Uterine smooth muscle cell (primary cell): Measurements from ENCODE around the gene CD209. TPM values are rescaled to one million over a fixed set of nuclear protein-coding genes. Genes with fewer than 3 reads are reported as not detected.

ENCODE experiments used
- total RNA-seq: library from RNA; depleted of rRNA; stranded (reverse); fragments of >200 nt; gene quantifications from 2 replicates; pipeline ENCODE4 v1.2.3, GENCODE V29; 2014

Gene CD209
- total RNA-seq = not detected in 2 replicates

GRCh38 chr19:7746903-7747884 lies at the start of gene CD209:
TSS of gene CD209 (minus strand) at chr19:7747534. CDS start at chr19:7747511, 23 bp downstream.

GRCh38 chr19:7762719-7763293 lies 15.5 kb upstream of the CD209 start, which contains the start of gene CLEC4M:
TSS of gene CLEC4M (plus strand) at chr19:7763243. CDS start at chr19:7763267, 24 bp downstream.

GRCh38 chr19:7732045-7732444 lies 15.3 kb downstream of the CD209 start, which contains the start of gene CLEC4G:
TSS of gene CLEC4G (minus strand) at chr19:7732110. CDS start at chr19:7732102, 8 bp downstream.

GRCh38 chr19:7701654-7702457 lies 45.5 kb downstream of the CD209 start, which contains the start of gene FCER2:
TSS of gene FCER2 (minus strand) at chr19:7702131. CDS start at chr19:7699760, 2,371 bp downstream.

Other genes with a start within 250 kb of the CD209 start
- 8.2 and 16.5 TPM in 2 replicates for gene ZNF358, start 231.4 kb downstream of the CD209 start, total RNA-seq
- gene MCOLN1, start 224.9 kb downstream of the CD209 start, total RNA-seq = 4.5 and 4.6 TPM in 2 replicates
- gene PNPLA6, start 211.8 kb downstream of the CD209 start, total RNA-seq = 60.2 and 96.3 TPM in 2 replicates
- not detected in 2 replicates for gene CAMSAP3, start 151.7 kb downstream of the CD209 start, total RNA-seq
- 28.6 and 34.5 TPM in 2 replicates for gene XAB2, start 118.0 kb downstream of the CD209 start, total RNA-seq
- gene PET100, start 117.7 kb downstream of the CD209 start, total RNA-seq = 13.2 and 17.1 TPM in 2 replicates
- not detected in 2 replicates for gene PCP2, start 113.8 kb downstream of the CD209 start, total RNA-seq
- gene STXBP2, start 110.4 kb downstream of the CD209 start, total RNA-seq = 6.2 and 8.4 TPM in 2 replicates
- gene RETN, start 78.5 kb downstream of the CD209 start, total RNA-seq = not detected in 2 replicates
- not detected in 2 replicates for gene MCEMP1, start 70.4 kb downstream of the CD209 start, total RNA-seq
- 74.4 and 78.4 TPM in 2 replicates for gene TRAPPC5, start 66.7 kb downstream of the CD209 start, total RNA-seq
- not detected in 2 replicates for gene FCER2, start 45.4 kb downstream of the CD209 start, total RNA-seq
- gene CLEC4G, start 15.4 kb downstream of the CD209 start, total RNA-seq = not detected in 2 replicates
- not detected in 2 replicates for gene CLEC4M, start 15.7 kb upstream of the CD209 start, total RNA-seq
- 12.3 and 23.0 TPM in 2 replicates for gene EVI5L, start 82.7 kb upstream of the CD209 start, total RNA-seq
- not detected in 2 replicates for gene PRR36, start 126.9 kb upstream of the CD209 start, total RNA-seq
- 9.2 and 10.7 TPM in 2 replicates for gene LRRC8E, start 141.0 kb upstream of the CD209 start, total RNA-seq
- gene MAP2K7, start 156.3 kb upstream of the CD209 start, total RNA-seq = 10.0 and 13.4 TPM in 2 replicates
- gene TGFBR3L, start 167.3 kb upstream of the CD209 start, total RNA-seq = 0.89 and 1.00 TPM in 2 replicates
- 25.8 and 35.0 TPM in 2 replicates for gene SNAPC2, start 172.8 kb upstream of the CD209 start, total RNA-seq
- gene CTXN1, start 178.6 kb upstream of the CD209 start, total RNA-seq = 1.1 and 2.6 TPM in 2 replicates
- gene TIMM44, start 196.1 kb upstream of the CD209 start, total RNA-seq = 53.8 and 67.4 TPM in 2 replicates